Inflammatory macrophage treated with lipopolysaccharide for 1 hour (primary cell): ENCODE measurements around the gene ISYNA1.

Experiments
- DNase-seq, 2 donors: peaks; one replicate each; pipeline ENCODE4 v3.0.0-alpha.2; 2020 to 2022

The ISYNA1 gene

GRCh38 chr19:18466354-18466753 lies 28.4 kb upstream of the ISYNA1 start:
- DNase-seq, result no peak

GRCh38 chr19:18465964-18466339 lies 28.0 kb upstream of the ISYNA1 start:
- DNase-seq, result no peak

- DNase-seq, result no peak
These were observed 27.5 kb upstream of the ISYNA1 start for GRCh38 chr19:18465214-18465963.

- DNase-seq, result no peak
These were observed 26.7 kb upstream of the ISYNA1 start for GRCh38 chr19:18464646-18465045.

GRCh38 chr19:18461471-18461870 lies 23.5 kb upstream of the ISYNA1 start:
- no peak for DNase-seq

GRCh38 chr19:18460900-18461299 lies 23.0 kb upstream of the ISYNA1 start:
- DNase-seq, result no peak

- DNase-seq, result no peak
These were observed 19.8 kb upstream of the ISYNA1 start for GRCh38 chr19:18457483-18458331.

GRCh38 chr19:18456974-18457373 lies 19.0 kb upstream of the ISYNA1 start:
- DNase-seq, result no peak

- DNase-seq, result no peak
These were observed 18.3 kb upstream of the ISYNA1 start for GRCh38 chr19:18456279-18456678.

- no peak for DNase-seq
These were observed 15.5 kb upstream of the ISYNA1 start for GRCh38 chr19:18453269-18454024.

GRCh38 chr19:18452386-18452785 lies 14.5 kb upstream of the ISYNA1 start:
- no peak for DNase-seq

GRCh38 chr19:18450931-18451836 lies 13.3 kb upstream of the ISYNA1 start:
- peak; percentile 27 to 93 for DNase-seq

GRCh38 chr19:18450021-18450930 lies 12.3 kb upstream of the ISYNA1 start:
- no peak for DNase-seq

- no peak for DNase-seq
These were observed 11.6 kb upstream of the ISYNA1 start for GRCh38 chr19:18449552-18449951.

- no peak for DNase-seq
These were observed 9.0 kb upstream of the ISYNA1 start for GRCh38 chr19:18446811-18447359.

GRCh38 chr19:18446145-18446810 lies 8.3 kb upstream of the ISYNA1 start:
- no peak for DNase-seq

GRCh38 chr19:18445262-18445948 lies 7.5 kb upstream of the ISYNA1 start:
- DNase-seq, result no peak

GRCh38 chr19:18444513-18444912 lies 6.6 kb upstream of the ISYNA1 start:
- DNase-seq, result no peak

GRCh38 chr19:18443831-18444230 lies 5.9 kb upstream of the ISYNA1 start:
- no peak for DNase-seq

- DNase-seq, result no peak
These were observed 5.5 kb upstream of the ISYNA1 start for GRCh38 chr19:18443406-18443805.
